HG03558 (cell line): ENCODE results near the gene TMEM132D.

ENCODE experiments used
- ATAC-seq: cut with Tn5 transposase; IDR thresholded peaks from one replicate; pipeline ENCODE4 v1.9.1; 2021; ENCODE audit warnings: moderate number of reproducible peaks; ENCODE audit not compliant: unreplicated experiment; ENCODE audit errors: extremely low read depth

The TMEM132D gene

DNA sequence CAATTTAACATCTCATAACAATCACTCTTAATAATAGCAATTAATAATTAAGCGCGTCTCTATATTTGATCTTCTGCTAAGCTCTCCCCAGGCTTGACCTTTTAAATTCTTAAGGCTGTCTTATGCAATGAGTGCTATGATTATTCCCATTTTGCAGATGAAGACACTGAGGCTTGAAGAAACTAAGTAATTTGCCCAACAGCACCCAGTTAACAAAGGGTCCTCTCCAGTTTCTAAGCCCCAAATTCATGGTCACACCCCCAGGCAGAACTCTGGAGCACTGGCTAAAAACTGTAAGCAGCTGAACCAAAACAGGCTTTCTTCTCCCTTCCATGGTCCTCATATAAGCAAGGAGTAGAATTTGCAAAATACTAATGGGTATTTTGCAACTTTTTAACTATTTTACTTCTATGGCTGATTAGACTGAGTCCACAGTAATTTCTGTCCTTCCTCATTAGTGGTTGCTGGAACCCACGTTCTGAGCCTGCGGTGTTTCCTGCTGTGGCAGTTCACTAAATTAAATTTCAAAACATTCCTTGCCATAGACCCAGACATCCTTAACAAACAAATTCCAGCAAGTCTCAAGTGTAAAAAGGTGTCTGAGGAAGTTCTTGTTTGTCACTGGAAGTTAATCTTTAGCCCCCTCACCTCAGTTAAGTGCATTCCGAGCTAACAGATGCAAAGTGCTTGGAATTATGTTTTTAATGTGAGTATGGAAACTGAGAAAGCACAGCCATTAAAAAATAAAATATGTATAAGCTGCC is 76.5 kb downstream of the TMEM132D start:
- ATAC-seq: no peak

DNA sequence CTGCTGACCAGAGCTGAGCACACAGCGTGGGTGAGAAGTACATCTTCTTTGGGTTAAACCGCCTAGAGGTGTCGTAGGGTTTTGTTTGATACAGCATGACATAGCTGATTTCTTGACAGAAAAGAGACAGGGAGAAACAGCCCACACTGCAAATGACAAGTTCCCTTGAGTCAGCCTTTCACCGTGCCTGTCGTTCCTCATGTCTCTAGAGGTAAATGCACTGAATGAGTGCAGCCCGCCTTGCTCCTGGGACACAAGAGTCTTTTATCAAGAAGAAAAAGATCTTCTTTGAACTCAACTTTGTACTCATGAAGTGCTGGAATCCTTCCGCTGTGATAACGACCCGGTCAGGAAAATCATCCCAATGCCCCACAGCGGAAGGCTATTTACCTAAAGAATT is 77.6 kb downstream of the TMEM132D start:
- no peak for ATAC-seq

DNA sequence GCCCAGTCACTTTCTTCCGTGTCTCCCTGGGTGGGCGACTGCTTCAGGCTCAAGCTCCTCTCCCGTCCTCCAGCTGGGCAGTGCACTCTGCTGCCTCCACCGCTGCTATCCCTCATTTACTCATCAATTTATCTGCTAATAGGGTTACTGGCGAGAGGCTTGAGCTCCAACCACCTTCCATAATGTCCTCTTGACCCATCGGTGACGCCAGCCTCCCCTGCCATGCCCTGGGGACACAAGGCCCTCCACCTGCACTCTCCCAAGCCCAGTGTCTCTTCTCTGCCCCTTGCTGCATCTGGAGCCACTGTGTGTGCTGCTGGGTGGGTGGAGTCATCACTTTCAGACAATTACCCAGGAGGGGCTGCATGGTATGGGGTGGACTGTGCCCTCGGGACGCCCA is 78.5 kb downstream of the TMEM132D start:
- ATAC-seq: no peak

DNA sequence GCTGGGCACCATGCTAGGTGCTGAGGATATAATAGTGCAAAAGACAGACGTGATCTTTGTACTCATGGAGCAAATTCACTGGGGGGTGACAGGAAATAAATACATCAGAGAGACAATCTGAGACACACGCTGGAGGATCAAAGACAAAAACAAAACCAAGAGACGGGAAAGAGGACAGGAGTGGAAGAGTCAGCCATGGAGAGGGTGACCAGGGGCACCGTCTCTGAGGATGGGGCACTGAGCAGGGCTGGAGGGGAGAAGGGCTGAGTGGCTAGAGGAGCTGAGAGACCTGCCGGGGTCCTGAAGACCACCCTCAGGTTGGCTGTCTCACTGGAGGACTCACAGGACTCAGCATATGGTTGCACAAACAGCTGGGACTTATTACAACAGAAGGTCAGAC is 81.9 kb downstream of the TMEM132D start:
- no peak for ATAC-seq

DNA sequence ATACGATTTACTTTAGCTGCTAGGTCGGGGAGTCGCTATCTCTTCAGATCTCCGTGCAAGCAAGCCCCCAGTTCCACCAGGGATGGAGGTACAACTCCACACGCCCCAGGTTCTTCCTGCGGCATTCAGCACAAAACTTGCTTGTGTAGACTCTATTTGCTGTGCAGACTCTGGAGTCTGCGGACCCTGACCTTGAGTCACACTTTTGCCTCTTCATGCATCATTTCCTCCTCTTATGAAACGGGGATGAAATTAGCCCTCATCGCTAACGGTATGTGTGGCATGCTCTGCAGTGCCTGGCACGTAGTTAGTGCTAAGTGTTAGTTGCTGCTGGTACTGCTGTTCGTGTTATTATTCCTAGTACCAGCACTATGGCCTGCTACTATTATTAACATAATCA is 84.4 kb downstream of the TMEM132D start:
- no peak for ATAC-seq

DNA sequence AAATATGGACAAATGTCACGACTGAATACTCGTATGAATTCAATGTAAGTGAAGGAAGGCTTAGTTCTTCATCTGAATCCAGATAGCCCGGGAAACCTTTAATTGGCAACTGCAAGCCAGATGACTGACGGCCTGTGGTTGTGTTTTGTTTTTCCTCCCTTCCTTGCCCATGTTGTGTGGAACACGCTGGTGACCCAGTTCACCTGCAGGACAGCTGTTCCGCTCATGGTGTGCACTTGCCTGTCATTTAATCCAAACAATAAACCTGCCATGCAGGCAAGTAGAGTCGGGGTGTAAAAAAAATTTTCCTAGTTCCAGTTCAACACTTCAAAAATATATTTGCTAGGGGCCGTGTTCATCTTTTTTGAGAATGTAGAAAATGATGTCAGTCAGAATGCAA is 88.0 kb downstream of the TMEM132D start:
- no peak for ATAC-seq

DNA sequence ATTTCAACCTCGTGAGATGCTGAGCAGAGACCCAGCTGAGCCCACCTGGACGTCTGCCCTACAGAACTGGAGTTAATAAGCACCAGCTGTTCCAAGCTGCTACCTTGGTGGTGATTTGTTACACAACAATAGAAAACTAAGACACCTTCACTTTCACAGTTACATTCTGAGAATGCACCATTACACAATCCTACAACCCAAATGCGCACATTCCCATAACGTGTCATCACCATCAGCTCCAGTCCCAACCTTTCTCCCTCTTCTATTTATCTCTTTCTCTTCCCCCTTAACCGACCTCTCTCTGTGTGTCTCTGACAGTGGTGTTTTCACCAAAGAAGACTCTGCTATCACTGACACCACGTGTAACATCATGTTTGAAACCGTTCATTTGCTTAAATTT is 91.9 kb downstream of the TMEM132D start:
- no peak for ATAC-seq

DNA sequence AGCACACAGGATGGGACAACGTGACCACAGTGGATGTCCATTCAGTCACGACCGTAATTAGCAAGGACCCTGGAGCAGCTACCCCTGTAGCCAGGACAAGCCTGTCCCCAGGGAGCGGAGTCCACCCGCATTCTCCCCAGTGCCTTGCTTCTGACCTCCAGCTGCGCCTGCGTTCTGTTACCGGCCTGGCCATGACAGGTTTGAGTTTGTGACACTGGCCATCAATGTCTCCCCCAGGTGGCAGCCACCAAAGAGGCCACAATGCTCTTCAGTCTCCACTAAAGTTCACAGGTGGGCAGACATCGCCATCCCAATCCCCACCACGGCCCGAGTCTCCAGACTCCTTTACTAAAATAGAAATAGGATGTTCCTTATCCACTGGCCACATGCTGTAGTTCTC is 96.7 kb downstream of the TMEM132D start:
- ATAC-seq: no peak

DNA sequence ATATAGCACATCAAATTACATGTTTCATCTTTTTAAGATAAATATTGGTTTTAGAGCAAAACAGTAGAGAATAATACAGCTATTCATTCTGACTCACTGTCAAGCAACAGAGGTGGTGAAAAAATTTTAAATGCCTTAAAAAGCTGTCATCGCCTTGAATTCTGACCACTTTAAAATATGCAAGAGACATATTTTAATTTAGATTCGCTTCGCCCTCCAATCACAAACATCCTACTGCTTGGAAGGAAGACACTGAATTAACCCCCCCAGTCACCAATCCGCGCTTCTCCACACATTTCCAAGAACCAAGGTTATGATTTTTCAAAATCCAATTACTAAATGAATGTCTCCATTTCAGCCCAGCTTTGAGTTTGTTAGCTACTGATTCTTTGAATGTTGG is 112.4 kb downstream of the TMEM132D start:
- no peak for ATAC-seq

DNA sequence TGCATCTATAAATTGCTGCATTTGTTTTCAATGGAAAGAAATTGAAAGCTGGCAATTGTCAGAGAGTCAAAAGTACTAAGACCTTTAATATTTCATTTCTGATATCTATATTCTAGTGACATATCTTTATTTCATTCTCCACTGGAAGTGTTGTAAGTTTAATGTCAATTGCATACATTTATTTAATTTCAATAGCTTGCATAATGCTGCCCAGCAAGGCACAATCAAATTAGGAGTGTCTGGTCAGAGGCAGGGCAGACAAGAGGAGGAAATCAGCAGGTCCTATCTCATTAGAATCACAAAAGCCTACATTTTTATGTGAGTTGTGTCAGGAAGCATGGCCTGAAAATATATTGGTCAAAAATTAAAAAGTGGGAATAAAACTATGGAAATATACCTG is 112.9 kb downstream of the TMEM132D start:
- no peak for ATAC-seq

DNA sequence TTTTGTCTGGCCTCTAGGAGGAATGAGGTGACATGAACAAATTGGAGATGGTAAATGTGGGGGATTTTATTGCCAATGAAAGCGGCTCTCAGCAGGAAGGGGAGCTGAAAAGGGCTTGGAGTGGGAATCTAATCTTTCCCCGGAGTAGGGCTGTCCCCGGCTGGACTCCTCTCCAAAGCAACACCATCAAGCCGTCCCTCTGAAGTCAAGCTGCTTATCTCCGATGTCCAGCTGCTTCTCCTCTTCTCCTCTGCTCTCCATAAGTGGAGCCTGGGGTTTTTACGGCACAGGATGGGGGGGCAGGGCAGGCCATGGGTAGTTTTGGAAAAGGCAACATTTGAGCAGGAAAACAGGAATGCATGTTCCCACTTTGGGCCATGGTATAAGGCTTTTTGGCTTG is 113.5 kb downstream of the TMEM132D start:
- ATAC-seq: no peak

DNA sequence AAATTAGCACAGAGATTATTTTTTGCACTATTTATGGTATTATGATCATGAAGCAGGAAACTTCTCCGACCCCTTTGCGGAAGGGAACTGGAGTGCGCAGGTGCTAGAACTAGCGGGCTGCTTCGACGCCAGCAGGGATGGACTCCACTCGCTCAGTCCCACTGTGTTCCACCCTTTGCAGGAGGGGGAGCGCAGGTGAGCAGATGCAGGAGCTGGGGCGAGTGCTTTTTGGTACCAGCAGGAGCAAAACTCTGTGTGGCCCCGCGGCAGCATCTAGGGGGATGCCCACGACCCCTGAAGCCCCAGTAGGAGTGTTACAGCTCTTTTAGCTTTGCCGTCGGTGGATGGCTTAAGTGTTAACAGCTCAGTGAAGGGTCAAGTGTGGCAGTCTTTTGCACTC is 113.9 kb downstream of the TMEM132D start:
- no peak for ATAC-seq

DNA sequence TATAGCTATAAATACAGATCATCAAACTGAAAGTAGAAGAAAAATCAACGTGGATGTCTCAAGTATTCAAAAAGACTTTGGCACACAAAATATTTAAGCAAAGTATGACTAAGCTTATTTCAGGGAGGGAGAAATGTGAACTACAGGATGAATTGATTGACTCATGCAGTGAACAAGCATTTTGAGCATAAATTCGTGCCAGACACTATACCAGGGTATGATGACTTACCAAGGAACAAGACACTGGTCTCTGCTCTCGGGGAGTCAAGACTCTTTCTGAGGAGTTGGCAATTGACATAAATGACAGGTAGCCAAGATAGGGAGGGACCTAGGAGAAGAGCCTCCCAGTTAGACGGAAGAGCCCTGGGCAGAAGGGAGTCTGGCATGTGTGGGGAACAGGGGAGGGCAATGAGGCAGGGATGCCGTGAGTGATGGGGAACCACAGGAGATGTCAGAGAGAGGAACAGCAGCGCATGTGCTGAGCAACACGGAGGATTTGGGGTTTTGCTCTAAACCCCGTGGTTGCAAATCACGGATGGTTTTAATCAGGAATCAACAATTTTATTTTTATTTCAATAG is 115.2 kb downstream of the TMEM132D start:
- no peak for ATAC-seq

DNA sequence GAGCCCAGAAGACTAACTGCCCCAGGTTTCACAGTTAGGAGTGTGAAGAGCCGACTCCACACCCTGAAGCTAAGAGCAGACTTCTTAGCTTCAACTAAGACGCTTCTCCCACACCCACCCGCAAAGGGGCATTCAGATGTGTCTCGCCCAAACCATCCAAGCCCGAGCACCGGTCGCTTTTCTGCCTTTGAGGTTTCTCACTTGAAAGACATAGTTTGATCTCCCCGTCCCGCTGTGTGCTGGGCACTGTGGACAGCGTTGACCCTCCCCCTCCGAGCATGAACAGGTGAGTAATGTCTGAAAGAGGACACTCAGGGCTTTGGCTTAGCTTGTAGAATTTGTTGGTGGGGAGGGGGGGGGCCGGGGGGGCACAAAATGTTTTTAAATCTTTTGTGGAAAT is 123.8 kb downstream of the TMEM132D start:
- ATAC-seq: no peak

DNA sequence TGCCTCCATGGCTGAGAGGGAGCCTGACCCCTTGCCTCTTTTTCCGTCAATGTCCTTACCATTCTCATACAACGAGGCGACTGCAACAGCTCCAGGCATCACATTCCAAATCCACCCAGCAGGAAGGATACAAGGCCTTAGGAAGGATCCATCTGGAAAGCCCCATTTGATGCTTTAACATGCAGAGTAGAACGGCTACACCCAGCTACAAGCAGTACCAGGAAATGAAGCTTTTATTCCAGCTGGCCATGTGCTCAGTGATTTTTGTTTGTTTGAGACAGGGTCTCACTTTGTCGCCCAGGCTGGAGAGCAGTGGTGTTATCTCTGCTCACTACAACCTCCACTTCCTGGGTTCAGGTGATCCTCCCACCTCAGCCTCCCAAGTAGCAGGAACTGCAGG is 124.8 kb downstream of the TMEM132D start:
- no peak for ATAC-seq

DNA sequence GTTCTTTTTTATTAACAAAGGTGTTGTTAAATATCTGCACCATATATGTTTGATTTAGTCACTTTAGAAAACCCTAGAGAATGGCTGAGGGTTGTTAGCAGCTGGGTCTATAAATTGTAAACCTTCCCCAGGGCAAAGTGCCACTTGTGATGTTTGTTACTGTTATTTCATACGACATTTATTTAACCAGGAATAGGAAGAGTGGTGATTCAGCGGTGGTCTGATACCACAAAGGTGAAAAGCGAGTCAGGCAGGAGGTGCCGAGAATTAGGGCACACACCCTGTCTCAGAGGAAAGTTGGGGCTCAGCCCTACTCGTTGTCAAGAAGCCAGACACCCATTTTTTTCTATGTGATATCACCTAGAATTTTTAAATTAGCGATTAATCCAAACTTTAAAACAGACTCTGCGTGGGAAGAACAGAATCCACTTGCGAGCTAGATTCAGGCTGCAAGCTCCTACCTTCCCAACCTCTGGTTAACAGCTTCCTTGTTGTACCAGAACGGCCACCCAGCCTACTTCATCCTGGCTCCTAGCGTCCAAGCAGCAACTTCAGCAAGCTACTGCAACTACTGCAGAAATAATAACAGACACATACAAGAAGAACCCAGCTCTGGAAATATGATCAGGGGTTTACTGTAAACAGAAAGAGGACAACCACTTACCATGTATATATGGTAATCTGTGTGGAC is 126.7 kb downstream of the TMEM132D start:
- ATAC-seq: no peak

DNA sequence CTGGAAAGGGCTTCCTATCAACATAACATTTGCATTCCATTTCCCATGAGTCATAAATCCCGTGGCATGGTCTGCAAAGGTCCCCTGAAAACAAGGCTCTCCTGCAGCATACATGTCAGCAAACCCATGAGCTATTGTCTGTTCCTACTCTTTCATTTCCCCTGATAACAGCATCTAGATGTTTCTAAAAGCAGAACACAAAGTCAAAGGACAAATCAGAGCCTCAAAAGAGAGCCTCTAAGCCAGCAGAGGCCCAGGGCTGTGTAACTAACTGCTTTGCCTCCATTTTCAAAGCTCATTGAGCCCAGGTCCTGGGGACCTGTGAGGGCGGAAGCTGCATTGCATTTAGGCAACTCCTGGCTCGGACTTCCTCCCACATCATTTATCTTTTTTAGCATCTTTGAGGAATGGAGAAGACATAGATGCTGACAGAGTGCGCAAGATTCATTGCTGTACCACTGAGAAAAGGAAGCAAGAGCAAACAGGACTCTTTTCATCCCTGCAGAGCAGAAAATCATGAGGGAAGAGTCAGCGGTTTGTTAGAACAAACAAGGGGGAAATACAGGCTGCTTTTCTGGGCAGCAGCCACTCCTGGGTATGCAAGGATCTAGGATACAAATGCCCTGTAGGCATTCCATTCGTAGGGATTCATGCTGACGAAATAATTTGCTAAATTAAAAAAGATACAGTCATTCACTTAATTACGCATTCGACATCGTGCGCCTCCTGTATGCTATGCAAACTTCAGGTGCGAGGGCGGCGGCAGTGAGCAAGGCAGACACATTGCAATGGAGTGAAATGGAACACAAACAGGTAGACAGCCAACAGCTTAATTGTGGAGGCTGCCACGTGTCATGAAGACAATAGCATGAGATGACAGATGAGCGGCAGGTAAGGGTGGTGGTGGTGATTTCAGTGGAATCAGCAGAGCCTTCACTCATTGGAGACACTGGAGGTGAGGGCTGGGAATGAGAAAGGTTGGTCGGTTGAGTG is 131.0 kb downstream of the TMEM132D start:
- no peak for ATAC-seq

DNA sequence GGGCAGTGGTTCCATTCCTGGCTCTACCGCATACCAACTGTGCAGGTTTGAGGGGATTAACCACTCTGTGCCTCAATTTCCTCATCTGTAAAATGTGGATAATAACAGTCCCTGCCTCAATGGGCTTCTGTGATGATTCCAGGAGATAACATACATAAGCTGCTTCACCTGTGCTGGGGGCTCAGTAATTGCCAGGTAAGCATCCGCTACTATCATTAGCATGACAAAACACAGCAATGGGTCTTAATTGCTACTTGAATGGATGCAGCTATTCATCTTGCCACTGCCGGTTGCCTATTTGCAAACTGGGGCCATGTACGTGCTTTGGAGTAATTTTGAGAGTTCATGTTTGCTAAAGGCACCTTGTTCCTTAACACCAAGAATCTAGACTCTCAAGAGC is 132.6 kb downstream of the TMEM132D start:
- ATAC-seq: no peak

DNA sequence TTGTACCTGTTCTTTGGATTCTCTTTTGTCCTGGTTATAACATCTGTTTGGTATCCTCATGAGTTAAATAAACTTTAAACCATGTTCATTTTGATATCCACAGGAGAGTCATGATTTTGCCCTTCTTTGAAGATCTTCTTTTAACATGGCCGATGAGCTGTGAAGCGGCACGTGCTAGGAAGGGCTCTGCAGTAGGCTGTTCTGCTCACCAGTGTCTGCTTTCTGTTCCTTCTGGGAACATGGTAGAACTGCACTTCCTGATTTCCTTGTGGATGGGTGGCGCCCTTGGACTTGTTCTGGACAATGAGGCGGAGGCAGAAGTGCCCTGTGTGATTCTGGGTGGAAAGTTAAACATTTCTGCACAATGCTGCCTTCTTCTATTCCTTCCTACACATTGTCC is 138.1 kb downstream of the TMEM132D start:
- ATAC-seq: no peak

DNA sequence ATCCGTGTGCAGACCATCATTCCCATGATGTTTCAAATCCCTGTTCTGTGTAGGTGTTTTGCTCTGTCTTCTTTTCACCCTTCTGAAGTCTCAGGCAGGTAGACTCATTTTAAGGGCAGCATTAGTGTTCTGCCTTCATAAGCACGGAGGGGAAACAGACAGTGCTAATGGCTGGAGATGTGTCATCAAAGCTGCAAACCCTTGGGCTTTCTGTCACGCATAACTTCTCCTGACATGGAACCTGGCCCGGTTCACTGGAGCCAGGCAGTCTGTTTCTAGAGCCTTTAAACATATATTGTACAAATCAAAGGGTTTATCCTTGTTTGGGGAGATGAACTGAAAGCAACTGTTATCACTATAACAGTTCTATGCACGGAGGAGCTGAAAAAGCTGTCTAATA is 141.4 kb downstream of the TMEM132D start:
- no peak for ATAC-seq

DNA sequence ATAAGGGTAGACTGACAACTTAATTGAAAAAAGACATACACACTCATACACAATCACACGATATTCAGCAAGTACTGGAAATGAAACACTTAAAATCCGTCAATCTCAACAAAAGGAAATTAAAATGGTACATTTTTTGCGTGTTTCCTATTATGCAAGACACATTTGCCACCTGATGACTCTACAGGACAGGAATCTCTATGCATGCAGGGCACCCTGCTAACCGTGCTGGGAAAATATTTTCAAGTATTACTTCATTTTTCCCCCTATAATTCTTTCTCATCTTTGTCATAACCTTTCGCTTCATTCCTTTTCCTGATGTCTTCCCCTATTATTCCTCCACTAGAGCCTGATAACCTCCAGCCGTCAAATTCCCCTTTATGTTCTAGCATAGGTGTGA is 150.2 kb downstream of the TMEM132D start:
- no peak for ATAC-seq
